Upper lobe of right lung (tissue), 1 donor: ENCODE data around the gene GCH1. TPM values are rescaled to one million over a fixed set of nuclear protein-coding genes. Genes with fewer than 3 reads are reported as not detected.

Experiments
- ATAC-seq: fragments of 200-7000 bp; cut with Tn5 transposase; one replicate; pipeline ENCODE4 v1.9.1; 2020; ENCODE audit warnings: mild to moderate bottlenecking, moderate library complexity
- DNase-seq: peaks from one replicate; pipeline ENCODE4 v3.0.0-alpha.2; 2020
- H3K27ac ChIP-seq: fragments of 200-600 bp; one replicate; pipeline ENCODE4 v1.8.0; 2022
- H3K27me3 ChIP-seq: fragments of 200-600 bp; one replicate; pipeline ENCODE4 v1.8.0; 2022; ENCODE audit warnings: mild to moderate bottlenecking
- H3K36me3 ChIP-seq: fragments of 200-600 bp; one replicate; pipeline ENCODE4 v1.8.0; 2022
- H3K4me1 ChIP-seq: fragments of 200-600 bp; one replicate; pipeline ENCODE4 v1.8.0; 2022
- H3K4me3 ChIP-seq: fragments of 200-600 bp; one replicate; pipeline ENCODE4 v1.8.0; 2022; ENCODE audit warnings: mild to moderate bottlenecking
- H3K9me3 ChIP-seq: fragments of 200-600 bp; one replicate; pipeline ENCODE4 v1.8.0; 2022
- CTCF ChIP-seq: fragments of 200-600 bp; IDR thresholded peaks from one replicate; pipeline ENCODE4 v1.8.0; 2022; ENCODE audit warnings: antibody characterized with exemption
- intact Hi-C: fragments of 100-400 bp; cut with DNase I; formaldehyde crosslinking; loops from one replicate; pipeline ENCODE4 v1.11.0; 2022
- total RNA-seq: library from RNA; stranded (reverse); fragmentation: NEBNext Ultra II Directional; extraction: Animal tissue kit (Norgen Biotek cat#: 25700); gene quantifications from one replicate; pipeline ENCODE4 v1.2.1, GENCODE V29; 2021
- donor health status: DM: no; HTN: yes; CAD: no; lungs with severe emphysema.

Gene GCH1
- total RNA-seq, 1 donor from 2014 or later: 14.3 TPM

- no peak for DNase-seq
- H3K36me3 ChIP-seq: no peaks in the 10 kb centered on the region
- no peaks in the 10 kb centered on the region for H3K27me3 ChIP-seq
- no peak overlapping the region for H3K27ac ChIP-seq
- intact Hi-C loops: no loop called here
- no peak for ATAC-seq
- no peaks in the 10 kb centered on the region for H3K9me3 ChIP-seq
- no peaks in the 10 kb centered on the region for H3K4me1 ChIP-seq
- no peak for TF ChIP-seq CTCF
- no peak overlapping the region for H3K4me3 ChIP-seq
Measured at GRCh38 chr14:54936816-54937215, 34.2 kb upstream of the GCH1 start.

- no peak for DNase-seq
- TF ChIP-seq CTCF: no peak
- Histone ChIP-seq H3K27me3 (no peaks in the 10 kb centered on the region), H3K36me3 (no peaks in the 10 kb centered on the region), H3K4me1 (no peaks in the 10 kb centered on the region), H3K27ac (no peak overlapping the region), H3K9me3 (no peaks in the 10 kb centered on the region), H3K4me3 (no peak overlapping the region)
- no peak for ATAC-seq
- intact Hi-C loops: no loop called here
Measured at GRCh38 chr14:54935958-54936357, 33.3 kb upstream of the GCH1 start.

GRCh38 chr14:54935100-54935499 lies 32.5 kb upstream of the GCH1 start:
- DNase-seq: no peak
- intact Hi-C loops: no loop called here
- H3K27ac ChIP-seq: no peak overlapping the region
- no peak overlapping the region for H3K4me3 ChIP-seq
- no peaks in the 10 kb centered on the region for H3K4me1 ChIP-seq
- H3K27me3 ChIP-seq: no peaks in the 10 kb centered on the region
- ATAC-seq: no peak
- no peak for TF ChIP-seq CTCF
- no peaks in the 10 kb centered on the region for H3K9me3 ChIP-seq
- H3K36me3 ChIP-seq: no peaks in the 10 kb centered on the region

GRCh38 chr14:54933006-54933405 lies 30.4 kb upstream of the GCH1 start:
- no peak for ATAC-seq
- intact Hi-C loops: no loop called here

GRCh38 chr14:54931598-54932340 lies 29.1 kb upstream of the GCH1 start:
- Histone ChIP-seq H3K36me3 (no peaks in the 10 kb centered on the region), H3K4me3 (no peak overlapping the region), H3K27ac (no peak overlapping the region), H3K4me1 (no peaks in the 10 kb centered on the region), H3K9me3 (no peaks in the 10 kb centered on the region), H3K27me3 (no peaks in the 10 kb centered on the region)
- intact Hi-C loops: no loop called here
- no peak for TF ChIP-seq CTCF
- DNase-seq (no peak), ATAC-seq (no peak)

More at GRCh38 chr14:54933006-54933405, 30.4 kb upstream of the GCH1 start:
- no peak for TF ChIP-seq CTCF
- Histone ChIP-seq H3K4me1 (no peaks in the 10 kb centered on the region), H3K4me3 (no peak overlapping the region), H3K9me3 (no peaks in the 10 kb centered on the region), H3K27ac (no peak overlapping the region), H3K27me3 (no peaks in the 10 kb centered on the region), H3K36me3 (no peaks in the 10 kb centered on the region)
- no peak for DNase-seq

- Histone ChIP-seq H3K27ac (no peak overlapping the region), H3K4me1 (no peaks in the 10 kb centered on the region), H3K36me3 (no peaks in the 10 kb centered on the region), H3K9me3 (no peaks in the 10 kb centered on the region), H3K4me3 (no peak overlapping the region), H3K27me3 (no peaks in the 10 kb centered on the region)
- DNase-seq (no peak), ATAC-seq (no peak)
- TF ChIP-seq CTCF: no peak
- intact Hi-C loops: no loop called here
Measured at GRCh38 chr14:54931101-54931500, 28.5 kb upstream of the GCH1 start.
